ENCODE measurements around the gene MCTP1.

- no peak for TF ChIP-seq CTCF (optimal IDR thresholded peaks at IDR 0.05 in 1 of 3, IDR thresholded peaks at IDR 0.05 in 1 of 3, conservative IDR thresholded peaks at IDR 0.05 in 1 of 3; ENCODE audit: extremely low read depth in 1 of 3, insufficient read depth in 2 of 3, low read length in 3 of 3)
- TF ChIP-seq EZH2 (IDR thresholded peaks at IDR 0.05; ENCODE audit: low read length) = no peak
These were observed 241.7 kb downstream of the MCTP1 start for GRCh38 chr5:95043234-95043633.
